Stimulated activated CD8-positive, alpha-beta memory T cell treated with anti-CD3 and anti-CD28 coated beads, Interleukin-15, amount 100 ng/mL, for 24 hours (primary cell): Measurements from ENCODE around the gene TMEM156.

ENCODE experiments used
- DNase-seq: peaks from one replicate; pipeline ENCODE4 v3.0.0-alpha.2; 2020; ENCODE audit warnings: low read depth

The TMEM156 gene

GRCh38 chr4:38924353-38924752 is 107.9 kb downstream of the TMEM156 start:
- DNase-seq: no peak

- DNase-seq: no peak
These were observed 108.5 kb downstream of the TMEM156 start for GRCh38 chr4:38923746-38924145.

- no peak for DNase-seq
These were observed 111.1 kb downstream of the TMEM156 start for GRCh38 chr4:38921151-38921550.

GRCh38 chr4:38920677-38921076 is 111.5 kb downstream of the TMEM156 start:
- DNase-seq: no peak

GRCh38 chr4:38920186-38920585 is 112.0 kb downstream of the TMEM156 start:
- DNase-seq: no peak

- no peak for DNase-seq
These were observed 112.7 kb downstream of the TMEM156 start for GRCh38 chr4:38919494-38919893.

- DNase-seq: no peak
These were observed 114.7 kb downstream of the TMEM156 start for GRCh38 chr4:38917481-38918025.
